Measurements from ENCODE around the gene UBE4A. TPM values are rescaled to one million over a fixed set of nuclear protein-coding genes. Genes with fewer than 3 reads are reported as not detected.

Gene UBE4A
- 10 to 100 TPM; 42.3 to 50.1 (median 46.1) TPM for total RNA-seq
- long read RNA-seq, donor 1, full-length matches to known transcripts, result 15 of 27 reads
- long read RNA-seq, donor 1, partial matches to known transcripts, result 6 of 27 reads
- long read RNA-seq, donor 1, other reads (novel, unspliced or antisense), result 6 of 27 reads
- long read RNA-seq, donor 2, partial matches to known transcripts, result 7 of 14 reads
- long read RNA-seq, donor 2, other reads (novel, unspliced or antisense), result 7 of 14 reads

DNA sequence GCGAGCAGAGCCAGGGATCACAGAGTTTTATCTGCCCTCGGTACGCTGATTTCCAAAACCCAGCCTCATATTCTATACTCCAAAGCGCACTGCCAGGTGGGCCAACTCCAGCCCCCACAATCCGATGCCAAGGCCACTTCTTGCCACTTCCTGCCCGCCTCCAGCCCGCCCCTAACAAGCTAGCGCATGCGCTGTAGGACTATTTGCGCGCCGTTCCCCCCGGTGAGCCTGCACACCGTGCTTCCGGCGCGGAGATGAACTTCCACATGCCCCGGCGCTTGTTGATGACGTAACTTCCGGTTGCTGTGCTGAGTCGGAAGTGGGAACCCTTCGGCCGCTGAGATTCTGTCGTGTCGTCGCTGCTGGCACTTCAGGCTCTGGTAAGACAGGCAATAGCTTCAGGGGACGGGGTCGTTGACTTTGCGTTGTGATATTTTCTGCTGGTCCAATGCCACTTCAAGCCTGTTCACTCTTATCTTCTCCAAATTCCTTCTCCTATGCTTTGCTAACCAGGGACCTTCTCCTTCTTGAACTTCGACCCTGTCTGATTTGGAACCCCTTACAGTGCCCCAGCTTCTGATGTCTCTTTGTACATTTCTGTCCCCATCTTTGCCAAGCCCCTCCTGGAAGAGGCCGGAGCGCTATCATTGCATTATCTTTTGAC, at the start of gene UBE4A:
Gene UBE4A (plus strand): TSS at position 306 of the 664 bp plus-strand sequence. CDS start 5,481 bp downstream, outside the sequence.
- Histone ChIP-seq H3K9me3 (no peaks in the 10 kb centered on the region), H3K4me3 (peak within 1 kb of the TSS; percentile 37), H3K36me3 (ENCODE audit: low read depth) (peaks cover 3% of the 10 kb centered on the region), H3K4me1 (ENCODE audit: low read depth) (peaks cover 4% of the 10 kb centered on the region)
- DNase-seq, result peak; percentile 97 to 99 (median 98)
- TF ChIP-seq, protein P1, sequence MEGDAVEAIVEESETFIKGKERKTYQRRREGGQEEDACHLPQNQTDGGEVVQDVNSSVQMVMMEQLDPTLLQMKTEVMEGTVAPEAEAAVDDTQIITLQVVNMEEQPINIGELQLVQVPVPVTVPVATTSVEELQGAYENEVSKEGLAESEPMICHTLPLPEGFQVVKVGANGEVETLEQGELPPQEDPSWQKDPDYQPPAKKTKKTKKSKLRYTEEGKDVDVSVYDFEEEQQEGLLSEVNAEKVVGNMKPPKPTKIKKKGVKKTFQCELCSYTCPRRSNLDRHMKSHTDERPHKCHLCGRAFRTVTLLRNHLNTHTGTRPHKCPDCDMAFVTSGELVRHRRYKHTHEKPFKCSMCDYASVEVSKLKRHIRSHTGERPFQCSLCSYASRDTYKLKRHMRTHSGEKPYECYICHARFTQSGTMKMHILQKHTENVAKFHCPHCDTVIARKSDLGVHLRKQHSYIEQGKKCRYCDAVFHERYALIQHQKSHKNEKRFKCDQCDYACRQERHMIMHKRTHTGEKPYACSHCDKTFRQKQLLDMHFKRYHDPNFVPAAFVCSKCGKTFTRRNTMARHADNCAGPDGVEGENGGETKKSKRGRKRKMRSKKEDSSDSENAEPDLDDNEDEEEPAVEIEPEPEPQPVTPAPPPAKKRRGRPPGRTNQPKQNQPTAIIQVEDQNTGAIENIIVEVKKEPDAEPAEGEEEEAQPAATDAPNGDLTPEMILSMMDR (IDR thresholded peaks at IDR 0.05), result no peak
- ATAC-seq, result peak; percentile 100
- intact Hi-C loops (cut with DNase I, micrococcal nuclease), result loop anchor here in 1 of 2 donors (10.0 kb wide), 1 partner anchor 165 kb away; no protein-coding TSS in a partner anchor

- no peaks in the 10 kb centered on the region for H3K9me3 ChIP-seq
- DNase-seq (no peak), ATAC-seq (no peak)
- peaks cover 19% of the 10 kb centered on the region for H3K4me1 ChIP-seq (ENCODE audit: low read depth)
- no peaks in the 10 kb centered on the region for H3K36me3 ChIP-seq (ENCODE audit: low read depth)
- H3K4me3 ChIP-seq, result no peak overlapping the region
- TF ChIP-seq, protein P1 (IDR thresholded peaks at IDR 0.05), result no peak
- intact Hi-C loops (cut with DNase I, micrococcal nuclease), result no loop called here
These were observed 49.1 kb upstream of the UBE4A start for GRCh38 chr11:118310271-118310670.

DNA sequence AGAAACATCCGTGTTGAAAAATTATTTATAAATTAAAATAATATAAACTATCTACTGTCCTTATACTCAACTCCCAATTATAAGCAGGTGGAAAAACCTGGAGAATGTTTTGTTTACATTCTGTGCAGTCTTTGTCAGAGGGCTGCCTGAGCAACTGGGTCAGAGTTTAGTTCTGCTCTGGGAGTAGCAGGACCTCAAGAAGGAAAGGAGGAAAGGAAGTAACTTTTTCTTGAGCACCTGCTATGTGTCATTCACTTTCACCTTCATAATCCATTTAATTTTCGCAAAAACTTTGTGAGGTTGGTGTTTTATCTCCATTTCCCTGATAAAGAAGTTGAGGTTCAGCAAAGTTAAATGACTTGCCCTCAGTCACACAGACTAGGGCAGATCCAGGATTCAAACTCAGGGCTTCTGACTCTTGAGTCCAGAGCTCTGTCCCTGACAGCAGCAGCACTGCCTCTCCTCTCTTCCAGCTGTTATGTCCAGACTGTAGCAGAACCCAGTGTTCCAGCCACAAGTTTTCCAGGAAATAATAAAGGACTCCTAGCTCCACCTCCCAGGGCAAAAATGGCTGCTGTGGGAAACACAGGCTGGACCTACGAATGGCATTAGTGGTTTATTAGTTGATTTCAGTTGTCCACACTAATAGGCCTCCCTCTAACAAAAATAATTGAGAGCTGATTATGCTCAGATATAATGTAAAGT, 48.5 kb upstream of the UBE4A start:
- Histone ChIP-seq H3K4me3 (no peak overlapping the region), H3K36me3 (ENCODE audit: low read depth) (no peaks in the 10 kb centered on the region), H3K9me3 (no peaks in the 10 kb centered on the region), H3K4me1 (ENCODE audit: low read depth) (peaks cover 25% of the 10 kb centered on the region)
- TF ChIP-seq, protein P1 (IDR thresholded peaks at IDR 0.05), result no peak
- intact Hi-C loops (cut with DNase I, micrococcal nuclease), result no loop called here
- DNase-seq, result no peak
- peak; percentile 69 for ATAC-seq

- Histone ChIP-seq H3K36me3 (ENCODE audit: low read depth) (no peaks in the 10 kb centered on the region), H3K9me3 (no peaks in the 10 kb centered on the region), H3K4me3 (no peak overlapping the region), H3K4me1 (ENCODE audit: low read depth) (peaks cover 31% of the 10 kb centered on the region)
- ATAC-seq (no peak), DNase-seq (no peak)
- intact Hi-C loops (cut with DNase I, micrococcal nuclease), result no loop called here
- TF ChIP-seq, protein P1 (IDR thresholded peaks at IDR 0.05), result no peak
These were observed 47.9 kb upstream of the UBE4A start for GRCh38 chr11:118311518-118311917.

DNA sequence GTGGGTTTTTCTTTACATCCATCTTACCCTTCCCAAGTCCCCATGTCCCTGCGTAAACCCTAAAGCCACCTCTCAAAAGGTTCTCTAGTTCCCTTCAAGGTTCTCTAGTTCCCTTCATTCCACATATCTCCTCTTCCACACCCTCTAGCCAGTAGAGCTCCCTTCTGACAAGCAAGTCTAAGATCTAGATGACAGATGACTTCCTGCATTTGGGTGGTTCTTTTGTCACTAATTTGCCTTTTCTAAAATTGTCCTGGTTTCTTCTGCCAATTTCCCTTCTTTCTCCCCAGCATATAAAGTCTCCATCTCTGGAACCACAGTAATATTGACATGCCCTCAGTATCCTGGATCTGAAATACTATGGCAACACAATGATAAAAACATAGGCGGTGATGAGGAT, 47.1 kb upstream of the UBE4A start:
- ATAC-seq, result no peak
- DNase-seq, result no peak
- no peaks in the 10 kb centered on the region for H3K9me3 ChIP-seq
- H3K36me3 ChIP-seq (ENCODE audit: low read depth), result no peaks in the 10 kb centered on the region
- H3K4me3 ChIP-seq, result no peak overlapping the region
- intact Hi-C loops (cut with DNase I, micrococcal nuclease), result no loop called here
- peaks cover 39% of the 10 kb centered on the region for H3K4me1 ChIP-seq (ENCODE audit: low read depth)
- TF ChIP-seq, protein P1 (IDR thresholded peaks at IDR 0.05), result no peak

Data from mucosa of descending colon (tissue), 3 donors.